Astrocyte of the spinal cord (primary cell): Measurements from ENCODE around the gene KRT72.
"Not testable (repeated sequence)": the region's sequence is repeated elsewhere in the genome, so short reads cannot be mapped to it uniquely, and the experiment has no call there.

Experiments
- DNase-seq: peaks from one replicate; pipeline ENCODE4 v3.0.0; 2011; ENCODE audit warnings: low read depth, low spot score
- H3K4me3 ChIP-seq: 2 replicates; pipeline ENCODE4 v1.5.1; 2011; ENCODE audit warnings: low read depth, mild to moderate bottlenecking, low read length, moderate library complexity
- in situ Hi-C: cut with HindIII; loops from 2 replicates; pipeline ENCODE4 v1.10.0; 2017; ENCODE audit warnings: low sequenced_read_pairs
- TF ChIP-seq, protein P1 (sequence below): IDR thresholded peaks from 2 replicates; pipeline ENCODE4 v1.5.1; 2012; ENCODE audit warnings: low read depth, mild to moderate bottlenecking, low read length, inconsistent platforms

The KRT72 gene

GRCh38 chr12:52604859-52605258 is 3.6 kb upstream of the KRT72 start:
- TF ChIP-seq, protein P1, sequence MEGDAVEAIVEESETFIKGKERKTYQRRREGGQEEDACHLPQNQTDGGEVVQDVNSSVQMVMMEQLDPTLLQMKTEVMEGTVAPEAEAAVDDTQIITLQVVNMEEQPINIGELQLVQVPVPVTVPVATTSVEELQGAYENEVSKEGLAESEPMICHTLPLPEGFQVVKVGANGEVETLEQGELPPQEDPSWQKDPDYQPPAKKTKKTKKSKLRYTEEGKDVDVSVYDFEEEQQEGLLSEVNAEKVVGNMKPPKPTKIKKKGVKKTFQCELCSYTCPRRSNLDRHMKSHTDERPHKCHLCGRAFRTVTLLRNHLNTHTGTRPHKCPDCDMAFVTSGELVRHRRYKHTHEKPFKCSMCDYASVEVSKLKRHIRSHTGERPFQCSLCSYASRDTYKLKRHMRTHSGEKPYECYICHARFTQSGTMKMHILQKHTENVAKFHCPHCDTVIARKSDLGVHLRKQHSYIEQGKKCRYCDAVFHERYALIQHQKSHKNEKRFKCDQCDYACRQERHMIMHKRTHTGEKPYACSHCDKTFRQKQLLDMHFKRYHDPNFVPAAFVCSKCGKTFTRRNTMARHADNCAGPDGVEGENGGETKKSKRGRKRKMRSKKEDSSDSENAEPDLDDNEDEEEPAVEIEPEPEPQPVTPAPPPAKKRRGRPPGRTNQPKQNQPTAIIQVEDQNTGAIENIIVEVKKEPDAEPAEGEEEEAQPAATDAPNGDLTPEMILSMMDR, result no peak
- DNase-seq, result no peak

DNA sequence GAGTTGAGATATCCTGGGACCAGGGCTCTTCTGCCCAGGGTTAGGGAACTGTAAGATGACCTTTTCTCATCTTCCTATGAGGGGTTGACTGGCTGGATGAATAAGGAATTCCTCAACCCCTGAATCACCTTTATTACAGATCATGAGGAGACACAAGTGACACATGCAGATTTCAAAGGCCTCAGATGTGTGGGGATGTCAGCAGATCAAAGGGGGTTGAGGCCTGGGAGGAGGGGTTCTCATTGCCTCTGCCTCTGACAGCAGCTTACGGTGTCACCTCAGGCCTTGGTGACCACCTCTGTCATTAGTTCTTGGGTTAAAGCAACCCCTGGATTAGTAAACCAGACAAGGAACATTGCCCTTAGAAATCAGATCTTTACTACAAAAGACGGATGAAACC is 2.1 kb upstream of the KRT72 start:
- TF ChIP-seq, protein P1, result no peak
- H3K4me3 ChIP-seq, result no peak overlapping the region
- no peak for DNase-seq
- in situ Hi-C loops, result no loop called here

More at GRCh38 chr12:52604859-52605258, 3.6 kb upstream of the KRT72 start:
- in situ Hi-C loops, result no loop called here
- H3K4me3 ChIP-seq, result no peak overlapping the region

DNA sequence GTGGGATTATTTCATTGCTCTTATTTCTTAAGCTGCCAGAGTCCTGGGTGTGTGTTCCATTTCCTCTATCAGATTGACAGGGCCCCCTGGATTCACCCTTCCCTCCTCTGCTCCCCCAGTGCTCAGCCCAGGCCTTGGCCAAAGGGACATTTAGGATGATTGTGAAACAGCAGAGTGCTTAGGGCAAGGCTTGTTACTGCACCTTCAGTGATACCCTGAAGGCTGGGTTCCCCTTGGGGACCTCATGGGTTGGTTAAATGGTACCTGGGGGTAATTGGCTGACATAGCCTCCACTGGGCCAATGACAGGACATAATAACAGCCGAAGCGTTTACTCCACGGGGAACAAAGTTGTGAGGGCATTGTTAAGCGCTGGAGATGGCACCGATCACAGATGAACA is 1.3 kb upstream of the KRT72 start:
- no peak for DNase-seq
- in situ Hi-C loops, result no loop called here
- no peak overlapping the region for H3K4me3 ChIP-seq
- TF ChIP-seq, protein P1, result no peak

GRCh38 chr12:52601671-52602070 is 408 bp upstream of the KRT72 start:
- DNase-seq, result no peak
- no peak overlapping the region for H3K4me3 ChIP-seq
- TF ChIP-seq, protein P1, result no peak
- in situ Hi-C loops, result no loop called here

GRCh38 chr12:52600475-52600874 is 788 bp downstream of the KRT72 start:
- TF ChIP-seq, protein P1, result no peak
- no peak for DNase-seq
- in situ Hi-C loops, result no loop called here
- H3K4me3 ChIP-seq, result no peak overlapping the region

- no peak overlapping the region for H3K4me3 ChIP-seq
- TF ChIP-seq, protein P1, result no peak
- DNase-seq, result no peak
- in situ Hi-C loops, result no loop called here
Measured at GRCh38 chr12:52600071-52600470, 1.2 kb downstream of the KRT72 start.

- TF ChIP-seq, protein P1, result no peak
- in situ Hi-C loops, result no loop called here
- H3K4me3 ChIP-seq, result no peak overlapping the region
- DNase-seq, result no peak
Measured at GRCh38 chr12:52598966-52599365, 2.3 kb downstream of the KRT72 start.

- in situ Hi-C loops, H3K4me3 ChIP-seq, DNase-seq: not testable (repeated sequence)
Measured at GRCh38 chr12:52594237-52594636, 7.0 kb downstream of the KRT72 start.
